Measurements from ENCODE around the gene ARPC5L. TPM values are rescaled to one million over a fixed set of nuclear protein-coding genes. Genes with fewer than 3 reads are reported as not detected.
A peak's percentile ranks its signal among the peaks of the same experiment; 100 is the strongest.

Gene ARPC5L
- total and polyA plus RNA-seq, 2 of the 13 experiments (the other 11 are each of a cell fraction or from before 2014, with no cell fraction given), result 29.9 to 33.8 TPM

- peak; percentile 97 for TF ChIP-seq POLR2G (IDR thresholded peaks at IDR 0.05; ENCODE audit: low read depth, low read length)
- TF ChIP-seq KDM2A (CRISPR knock-in tag; IDR thresholded peaks at IDR 0.05; ENCODE audit: borderline replicate concordance, low read depth), result peak; percentile 81
- peak; percentile 55 for TF ChIP-seq ZNF331 (CRISPR knock-in tag; IDR thresholded peaks at IDR 0.05)
- peak; percentile 77 for TF ChIP-seq IRF9 (CRISPR knock-in tag; IDR thresholded peaks at IDR 0.05; ENCODE audit: borderline replicate concordance)
- peak; percentile 80 for TF ChIP-seq ZNF709 (CRISPR knock-in tag; IDR thresholded peaks at IDR 0.05)
- peak; percentile 80 for TF ChIP-seq NFYC (CRISPR knock-in tag; IDR thresholded peaks at IDR 0.05)
- TF ChIP-seq PRDM10 (CRISPR knock-in tag; IDR thresholded peaks at IDR 0.05; ENCODE audit: low read depth), result peak; percentile 99
- peak; percentile 70 for TF ChIP-seq ZNF350 (CRISPR knock-in tag; IDR thresholded peaks at IDR 0.05; ENCODE audit: borderline replicate concordance, low read depth)
- TF ChIP-seq ZNF572 (CRISPR knock-in tag; IDR thresholded peaks at IDR 0.05), result no peak
- no peak; the same call in 1 of the 2 replicates for TF ChIP-seq STAT6 (CRISPR knock-in tag; IDR thresholded peaks at IDR 0.05; ENCODE audit: borderline replicate concordance)
- peak; percentile 91; the same call in 1 of the 2 replicates for TF ChIP-seq KDM5B (CRISPR knock-in tag; IDR thresholded peaks at IDR 0.05; ENCODE audit: borderline replicate concordance)
- peak; percentile 62; the same call in 1 of the 2 replicates for TF ChIP-seq ZNF503 (CRISPR knock-in tag; IDR thresholded peaks at IDR 0.05)
- TF ChIP-seq CSRNP2 (CRISPR knock-in tag; conservative IDR thresholded peaks at IDR 0.05; ENCODE audit: low read depth), result 0 out of 2 replicates have a peak, but pooled peaks have one; percentile 75
- no peak for TF ChIP-seq HHEX (CRISPR knock-in tag; IDR thresholded peaks at IDR 0.05)
- peak; percentile 100 for TF ChIP-seq RBFOX2 (IDR thresholded peaks at IDR 0.05; ENCODE audit: low read depth, low read length)
- TF ChIP-seq HNRNPH1 (optimal IDR thresholded peaks at IDR 0.05; ENCODE audit: low read depth, low read length), result no peak
These were observed at the start of gene ARPC5L, which contains the start of gene RPL35 (continued) for GRCh38 chr9:124861342-124862229.
